IPS-NIHi11 (cell line): ENCODE measurements around the gene LIN54.
A peak's percentile ranks its signal among the peaks of the same experiment; 100 is the strongest.
"Not testable (repeated sequence)": the region's sequence is repeated elsewhere in the genome, so short reads cannot be mapped to it uniquely, and the experiment has no call there.

Source experiments
- DNase-seq: peaks from one replicate; pipeline ENCODE4 v3.0.0; 2012; ENCODE audit warnings: mixed read lengths, low spot score

Gene LIN54

GRCh38 chr4:83010522-83011318 lies at the start of gene LIN54:
TSS of gene LIN54 (minus strand) at chr4:83010823. CDS start at chr4:82984844, 25,979 bp downstream.
- DNase-seq, result peak; percentile 62

- no peak for DNase-seq
Observed at GRCh38 chr4:83054928-83055327, 44.3 kb upstream of the LIN54 start.

DNA sequence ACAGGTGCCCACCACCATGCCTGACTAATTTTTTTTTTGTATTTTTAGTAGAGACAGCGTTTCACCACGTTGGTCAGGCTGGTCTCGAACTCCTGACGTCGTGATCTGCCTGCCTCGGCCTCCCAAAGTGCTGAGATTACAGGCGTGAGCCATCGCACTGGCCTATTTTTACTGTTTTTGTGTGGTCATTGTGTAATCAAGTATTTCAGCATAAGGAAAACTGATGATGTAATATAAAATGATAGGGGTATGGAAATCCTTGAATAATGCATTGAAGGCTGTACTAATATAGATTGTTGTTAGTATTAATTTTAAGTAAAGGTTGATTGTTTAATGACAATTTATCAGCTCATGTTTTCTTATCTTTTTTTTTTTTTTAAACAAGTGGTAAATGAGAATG lies 38.2 kb upstream of the LIN54 start:
- not testable (repeated sequence) for DNase-seq

DNA sequence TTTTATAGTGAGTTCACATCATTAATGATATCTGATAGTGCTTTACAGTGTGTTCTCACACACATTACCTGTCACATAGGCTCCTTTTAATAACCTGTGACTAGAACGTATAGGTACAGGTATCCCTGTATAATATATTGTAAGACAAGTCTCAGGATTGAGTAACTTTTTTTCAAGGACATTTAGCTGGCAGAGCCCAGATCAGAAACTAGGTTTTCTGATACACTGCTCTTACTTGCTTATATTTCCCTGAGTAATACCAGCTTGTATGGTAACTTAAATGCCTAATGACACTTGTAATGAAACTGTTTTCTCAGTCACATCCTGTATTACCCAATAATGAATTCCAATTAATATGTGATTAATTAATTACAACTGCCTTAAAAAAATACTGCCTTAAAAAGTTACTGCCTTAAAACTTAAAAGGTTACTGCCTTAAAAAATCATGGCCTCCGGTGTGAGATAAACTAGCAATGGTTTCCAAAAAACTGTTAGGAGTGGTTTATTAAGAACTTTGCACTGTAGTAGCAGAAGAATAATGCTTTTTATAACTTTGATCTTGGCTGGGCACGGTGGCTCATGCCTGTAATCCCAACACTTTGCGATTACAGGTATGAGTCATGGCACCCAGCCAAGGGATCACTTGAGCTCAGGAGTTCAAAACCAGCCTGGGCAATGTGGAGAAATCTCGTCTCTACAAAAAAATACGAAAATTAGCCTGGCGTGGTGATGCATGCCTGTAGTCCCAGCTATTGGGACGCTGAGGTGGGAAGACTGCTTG lies 36.3 kb upstream of the LIN54 start:
- DNase-seq, result no peak

- no peak for DNase-seq
Observed at GRCh38 chr4:83043801-83044407, 33.3 kb upstream of the LIN54 start.

GRCh38 chr4:83043157-83043556 lies 32.5 kb upstream of the LIN54 start:
- not testable (repeated sequence) for DNase-seq

GRCh38 chr4:83040269-83040668 lies 29.6 kb upstream of the LIN54 start:
- no peak for DNase-seq

DNA sequence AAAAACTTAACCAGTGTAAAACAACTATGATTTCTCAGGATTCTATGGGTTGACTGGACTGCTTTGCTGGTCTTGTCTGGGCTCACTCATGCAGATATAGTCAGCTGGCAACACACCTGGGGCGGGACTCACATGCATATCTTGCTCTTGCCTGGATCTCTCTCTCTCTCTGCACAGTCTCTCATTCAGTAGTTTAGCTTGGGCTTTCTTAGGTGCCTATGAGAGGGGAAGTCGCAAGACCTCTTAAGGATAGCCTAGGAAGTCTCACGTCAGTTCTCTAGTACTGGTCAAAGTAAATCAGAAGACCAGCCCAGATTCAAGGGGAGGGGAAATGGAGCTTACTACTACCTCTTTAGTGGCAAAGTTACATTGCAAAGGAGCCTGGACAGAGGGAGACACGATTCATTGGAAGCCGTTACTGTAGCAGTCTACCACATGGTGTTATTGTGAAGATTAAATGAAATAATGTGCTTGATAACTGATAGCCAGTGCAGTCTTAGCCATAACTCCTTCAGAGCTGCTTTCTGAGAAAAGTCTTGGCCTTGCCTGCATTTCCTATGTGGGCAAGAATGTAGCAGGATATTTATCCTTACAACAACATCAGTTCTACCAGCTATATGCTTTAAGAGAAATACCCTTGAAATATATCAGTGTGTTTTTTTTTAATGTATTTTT lies 26.5 kb upstream of the LIN54 start:
- no peak for DNase-seq

DNA sequence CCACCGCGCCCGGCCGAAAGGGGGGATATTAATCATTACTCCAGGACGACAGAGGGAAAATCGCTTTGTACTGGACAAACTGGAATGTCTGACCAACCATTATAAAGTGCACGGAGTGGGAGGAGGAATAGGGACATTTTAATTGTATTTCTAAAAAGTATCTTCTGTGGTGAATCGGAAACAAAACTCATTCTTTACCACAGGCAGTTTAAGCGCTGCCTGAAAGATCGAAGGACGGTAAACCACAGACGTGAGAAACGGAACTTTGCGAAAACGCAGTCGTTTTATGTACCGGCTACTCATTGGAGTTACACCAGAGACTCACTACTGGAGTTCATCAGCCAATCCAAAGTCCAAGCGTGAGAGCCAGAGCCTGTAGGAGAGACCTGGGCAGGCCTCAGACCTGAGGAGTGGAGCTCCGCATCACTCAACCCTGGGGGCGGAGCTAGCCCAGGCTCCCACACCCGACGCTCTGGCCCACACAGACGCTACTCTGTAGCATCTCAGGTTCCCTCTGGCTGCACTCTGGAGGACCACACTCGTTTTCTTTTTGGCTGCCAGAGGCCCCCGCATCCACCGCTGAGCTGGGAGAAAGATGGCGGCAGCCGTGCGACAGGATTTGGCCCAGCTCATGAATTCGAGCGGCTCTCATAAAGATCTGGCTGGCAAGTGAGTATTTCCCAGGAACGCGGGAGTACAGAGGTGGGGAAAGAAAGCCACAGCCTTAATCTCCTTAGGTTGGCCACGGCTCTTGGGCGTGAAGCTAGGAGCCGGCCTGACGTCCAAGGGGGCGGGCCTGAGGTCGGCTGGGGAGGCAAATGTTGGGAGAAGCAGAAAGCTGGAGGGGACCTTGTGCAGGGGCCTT lies 24.2 kb upstream of the LIN54 start, which contains the start of gene COPS4:
Gene COPS4, plus strand, starts transcription at position 554 of the 865 bp plus-strand sequence. Its CDS starts 42 bp downstream, at position 596.
- DNase-seq, result peak; percentile 95

DNA sequence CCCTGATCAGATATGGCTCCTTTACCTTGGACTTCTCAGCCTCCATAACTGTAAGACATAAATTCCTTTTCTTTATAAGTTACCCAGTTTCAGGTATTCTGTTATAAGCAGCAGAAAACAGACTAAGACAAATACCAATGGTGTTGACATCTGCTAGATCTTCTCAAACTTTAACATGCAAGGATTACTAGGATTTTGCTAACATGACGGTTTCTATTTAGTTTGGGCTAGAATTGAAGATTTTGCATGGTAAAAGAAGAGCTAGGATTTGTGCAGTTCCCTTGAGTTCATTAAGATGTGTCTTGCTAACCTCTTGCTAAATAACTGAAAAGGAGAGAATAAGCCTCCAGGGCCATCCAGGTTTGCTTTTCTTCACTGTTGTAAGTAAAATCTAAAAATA lies 19.1 kb upstream of the LIN54 start:
- no peak for DNase-seq

DNA sequence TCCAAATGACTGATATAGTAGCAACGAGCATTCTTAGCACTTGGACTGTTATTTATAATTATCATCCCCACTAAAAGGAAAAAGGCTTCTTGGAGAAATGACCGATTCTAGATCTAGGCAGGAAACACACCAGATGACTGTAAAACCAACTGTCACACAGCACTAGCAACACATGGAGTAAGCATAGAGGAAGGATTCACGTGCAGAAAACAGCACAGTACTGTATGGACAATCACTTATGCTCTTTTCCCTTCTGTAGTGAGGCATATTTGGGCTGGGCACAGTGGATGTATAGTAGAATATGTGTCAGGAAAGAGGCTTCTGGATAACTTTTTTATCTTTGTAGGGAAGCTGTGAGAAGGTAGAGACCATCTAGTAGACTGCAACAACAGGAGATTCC lies 18.4 kb upstream of the LIN54 start:
- no peak for DNase-seq

- no peak for DNase-seq
Observed at GRCh38 chr4:83025563-83025962, 14.9 kb upstream of the LIN54 start.

DNA sequence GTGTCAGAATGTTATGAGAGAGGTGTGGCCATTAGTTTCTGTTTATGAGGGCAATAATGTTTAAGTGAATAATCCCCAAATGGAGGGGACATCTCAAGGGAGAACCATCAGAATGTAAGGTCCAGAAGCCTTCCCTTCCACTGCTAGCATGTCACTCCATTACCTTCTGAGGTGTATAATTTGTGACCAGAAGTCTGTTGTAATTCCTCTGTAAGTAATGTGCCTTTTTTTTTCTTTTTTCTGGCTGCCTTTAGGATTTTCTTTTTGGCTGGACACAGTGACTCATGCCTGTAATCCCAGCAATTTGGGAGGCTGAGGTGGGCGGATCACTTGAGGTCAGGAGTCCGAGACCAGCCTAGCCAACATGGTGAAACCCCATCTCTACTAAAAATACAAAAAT lies 13.6 kb upstream of the LIN54 start:
- DNase-seq, result no peak

DNA sequence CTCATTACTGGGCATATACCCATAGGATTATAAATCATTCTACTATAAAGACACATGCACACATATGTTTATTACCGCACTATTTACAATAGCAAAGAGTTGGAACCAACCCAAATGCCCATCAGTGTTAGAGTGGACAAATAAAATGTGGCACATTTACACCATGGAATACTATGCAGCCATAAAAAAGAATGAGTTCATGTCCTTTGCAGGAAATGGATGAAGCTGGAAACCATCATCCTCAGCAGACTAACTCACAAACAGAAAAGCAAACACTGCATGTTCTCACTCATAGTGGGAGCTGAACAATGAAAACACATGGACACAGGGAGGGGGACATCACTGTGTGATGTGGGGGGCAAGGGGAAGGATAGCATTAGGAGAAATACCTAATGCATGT lies 13.0 kb upstream of the LIN54 start:
- DNase-seq, result not testable (repeated sequence)

DNA sequence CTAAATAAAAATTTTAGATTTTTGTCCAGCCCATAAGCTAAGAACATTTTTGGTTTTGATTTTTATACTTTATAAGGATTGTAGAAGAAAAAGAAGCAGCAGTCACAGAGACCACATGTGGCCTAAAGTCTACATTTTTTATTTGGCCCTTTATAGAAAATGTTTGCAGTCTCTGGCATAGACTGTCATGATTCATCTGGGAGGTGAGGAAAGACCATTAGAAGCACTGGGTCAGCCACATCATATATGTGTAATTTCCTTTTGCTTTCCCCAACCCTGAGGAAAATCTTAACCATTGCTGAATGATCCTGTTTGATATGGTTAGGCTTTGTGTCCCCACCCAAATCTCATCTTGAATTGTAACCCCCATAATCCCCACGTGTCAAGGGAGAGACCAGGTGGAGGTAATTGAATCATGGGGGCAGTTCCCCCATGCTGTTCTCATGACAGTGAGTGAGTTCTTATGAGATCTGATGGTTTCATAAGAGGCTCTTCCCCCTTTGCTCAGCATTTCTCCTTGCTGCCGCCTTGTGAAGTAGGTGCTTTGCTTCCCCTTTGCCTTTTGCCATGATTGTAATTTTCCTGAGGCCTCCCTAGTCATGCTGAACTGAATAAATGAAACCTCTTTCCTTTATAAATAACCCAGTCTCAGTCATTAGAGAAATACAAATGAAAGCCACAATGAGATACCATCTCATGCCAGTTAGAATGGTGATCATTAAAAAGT lies 12.3 kb upstream of the LIN54 start:
- no peak for DNase-seq

- no peak for DNase-seq
Observed at GRCh38 chr4:83019794-83020494, 9.3 kb upstream of the LIN54 start.

GRCh38 chr4:83013902-83014301 lies 3.3 kb upstream of the LIN54 start:
- no peak for DNase-seq

GRCh38 chr4:83013420-83013867 lies 2.8 kb upstream of the LIN54 start:
- DNase-seq, result no peak

GRCh38 chr4:83012687-83013419 lies 2.2 kb upstream of the LIN54 start:
- DNase-seq, result peak; percentile 95
